GM23338 (cell line): ENCODE measurements around the gene LDLR. TPM values are rescaled to one million over a fixed set of nuclear protein-coding genes. Genes with fewer than 3 reads are reported as not detected.
"Not testable (repeated sequence)": the region's sequence is repeated elsewhere in the genome, so short reads cannot be mapped to it uniquely, and the experiment has no call there.

ENCODE experiments used
- ATAC-seq: fragments of 200-7000 bp; cut with Tn5 transposase; 3 replicates; pipeline ENCODE4 v1.9.1; 2020
- DNase-seq: peaks from one replicate; pipeline ENCODE4 v3.0.0-alpha.2; 2015; ENCODE audit warnings: low spot score
- H2AFZ ChIP-seq: fragments of 200-600 bp; sonication (generic); 2 replicates; pipeline ENCODE4 v1.8.0; 2016; ENCODE audit warnings: antibody characterized with exemption, mild to moderate bottlenecking, moderate library complexity
- H3F3A ChIP-seq: fragments of 200-600 bp; sonication (generic); replicated peaks from 2 replicates; pipeline ENCODE4 v1.8.0; 2017; ENCODE audit warnings: antibody characterized with exemption, mixed run types, low read depth
- H3K27ac ChIP-seq: fragments of 200-600 bp; sonication (generic); 2 replicates; pipeline ENCODE4 v1.6.1; 2016; ENCODE audit warnings: low read depth
- H3K27me3 ChIP-seq: fragments of 200-600 bp; sonication (generic); 2 replicates; pipeline ENCODE4 v1.8.0; 2016; ENCODE audit warnings: mild to moderate bottlenecking, mixed run types, moderate library complexity; ENCODE audit not compliant: insufficient read depth
- H3K36me3 ChIP-seq: fragments of 200-600 bp; sonication (generic); 2 replicates; pipeline ENCODE4 v1.8.0; 2016; ENCODE audit warnings: mild to moderate bottlenecking; ENCODE audit not compliant: insufficient read depth
- H3K4me1 ChIP-seq: fragments of 200-600 bp; sonication (generic); 2 replicates; pipeline ENCODE4 v1.8.0; 2016; ENCODE audit warnings: mild to moderate bottlenecking, moderate library complexity; ENCODE audit not compliant: insufficient read depth
- H3K4me2 ChIP-seq: fragments of 200-600 bp; sonication (generic); 2 replicates; pipeline ENCODE4 v1.7.1; 2017; ENCODE audit warnings: mixed run types
- H3K4me3 ChIP-seq: fragments of 200-600 bp; sonication (generic); 2 replicates; pipeline ENCODE4 v1.6.1; 2016; ENCODE audit warnings: mixed run types
- H3K79me2 ChIP-seq: fragments of 200-600 bp; sonication (generic); replicated peaks from 2 replicates; pipeline ENCODE4 v1.8.0; 2017; ENCODE audit warnings: mild to moderate bottlenecking; ENCODE audit not compliant: insufficient read depth
- H3K9me2 ChIP-seq: fragments of 200-600 bp; sonication (generic); 2 replicates; pipeline ENCODE4 v1.8.0; 2017; ENCODE audit not compliant: insufficient read depth
- H4K20me1 ChIP-seq: fragments of 200-600 bp; sonication (generic); replicated peaks from 2 replicates; pipeline ENCODE4 v1.8.0; 2017; ENCODE audit warnings: mild to moderate bottlenecking; ENCODE audit not compliant: insufficient read depth
- H3K27ac Mint-ChIP-seq: 2 replicates; pipeline ENCODE4 v1.8.0; 2020; ENCODE audit warnings: inconsistent platforms, mild to moderate bottlenecking, moderate library complexity, mixed read lengths
- H3K27me3 Mint-ChIP-seq: 3 replicates; pipeline ENCODE4 v1.8.0; 2022; ENCODE audit warnings: low read depth, mild to moderate bottlenecking, moderate library complexity, mixed read lengths, inconsistent platforms; ENCODE audit not compliant: insufficient read depth, poor library complexity
- H3K36me3 Mint-ChIP-seq: 3 replicates; pipeline ENCODE4 v1.8.0; 2021; ENCODE audit warnings: low read depth, mild to moderate bottlenecking, inconsistent platforms, moderate library complexity, mixed read lengths
- H3K4me1 Mint-ChIP-seq: 3 replicates; pipeline ENCODE4 v1.8.0; 2020; ENCODE audit warnings: mild to moderate bottlenecking, inconsistent platforms, mixed read lengths
- H3K4me3 Mint-ChIP-seq: 3 replicates; pipeline ENCODE4 v1.8.0; 2021; ENCODE audit warnings: moderate library complexity, mild to moderate bottlenecking, inconsistent platforms, mixed read lengths
- H3K9me3 Mint-ChIP-seq: 3 replicates; pipeline ENCODE4 v1.8.0; 2020; ENCODE audit warnings: moderate library complexity, mild to moderate bottlenecking, inconsistent platforms, mixed read lengths
- CREB1 ChIP-seq: fragments of 250-450 bp; sonication (Bioruptor Pico); IDR thresholded peaks from 2 replicates; pipeline ENCODE4 v1.5.0; 2020; ENCODE audit warnings: low read depth, mild to moderate bottlenecking, moderate library complexity
- CTCF ChIP-seq, 2 experiments: fragments of 200-600 bp in 1 of 2; sonication (generic) in 1 of 2; conservative IDR thresholded peaks; 2 replicates each; pipeline versions ENCODE4 v1.5.1 to v1.6.1; 2016 to 2017; ENCODE audit warnings: antibody characterized with exemption in 2 of 2, low read depth in 2 of 2, mild to moderate bottlenecking in 2 of 2, moderate library complexity in 1 of 2
- EZH2phosphoT487 ChIP-seq: fragments of 200-600 bp; sonication (generic); IDR thresholded peaks from one replicate; pipeline ENCODE4 v1.8.1; 2018; ENCODE audit warnings: antibody characterized with exemption; ENCODE audit not compliant: unreplicated experiment
- JUNB ChIP-seq: IDR thresholded peaks from one replicate; pipeline ENCODE4 v1.6.1; 2016; ENCODE audit warnings: antibody characterized with exemption; ENCODE audit not compliant: unreplicated experiment
- POLR2AphosphoS5 ChIP-seq: IDR thresholded peaks from 2 replicates; pipeline ENCODE4 v1.6.1; 2016; ENCODE audit warnings: antibody characterized with exemption, low read depth
- STAT1 ChIP-seq: IDR thresholded peaks from one replicate; pipeline ENCODE4 v1.6.1; 2016; ENCODE audit warnings: antibody characterized with exemption; ENCODE audit not compliant: unreplicated experiment
- polyA plus RNA-seq: library from polyadenylated mRNA; unstranded; fragments of >200 nt; fragmentation: Nextera tagmentation; extraction: Ambion mirVana; gene quantifications from 2 replicates; pipeline ENCODE4 v1.2.1, GENCODE V29; 2016
- total RNA-seq: library from RNA; depleted of rRNA; stranded (reverse); fragments of >200 nt; shearing (Covaris generic); gene quantifications from 2 replicates; pipeline ENCODE4 v1.2.3, GENCODE V29; 2014
- TF ChIP-seq, protein P1 (sequence below): IDR thresholded peaks from 2 replicates; pipeline ENCODE4 v1.6.1; 2016; ENCODE audit warnings: antibody characterized with exemption

The LDLR gene
- total and polyA plus RNA-seq, 2 experiments from 2014 or later: 57.6 to 180 TPM

DNA sequence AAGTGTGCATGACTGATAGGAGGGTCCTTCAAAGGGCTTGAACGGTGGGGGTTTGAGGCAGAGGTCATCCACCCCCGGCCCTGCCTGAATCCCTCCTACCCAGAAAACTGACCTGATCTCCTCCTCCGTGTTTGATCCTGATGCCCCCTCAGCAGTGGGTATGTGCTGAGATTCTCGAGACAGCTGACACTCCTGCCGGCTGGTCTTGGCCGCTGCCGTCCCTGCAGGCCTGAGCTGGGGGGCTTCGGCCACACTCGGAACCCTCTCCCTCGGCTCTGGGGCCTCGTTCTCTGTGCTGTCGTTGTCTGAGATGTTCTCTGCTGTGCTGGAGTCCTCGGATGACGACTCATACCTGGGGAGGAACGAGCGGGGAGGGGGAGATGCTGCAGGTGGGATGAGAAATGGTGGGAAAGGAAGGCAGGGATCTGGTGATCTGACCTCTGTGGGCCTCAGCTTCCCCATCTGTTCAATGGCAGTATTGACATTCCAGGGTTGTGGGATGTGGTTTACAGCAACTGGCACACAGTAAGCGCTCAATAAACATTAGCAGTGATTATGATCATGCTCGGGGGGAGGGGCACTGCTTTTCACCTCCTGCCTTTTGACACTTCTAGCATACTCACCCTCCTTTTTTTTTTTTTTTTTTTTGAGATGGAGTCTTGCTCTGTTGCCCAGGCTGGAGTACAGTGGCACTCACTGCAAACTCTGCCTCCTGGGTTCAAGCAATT, 87.4 kb downstream of the LDLR start (continued):
- TF ChIP-seq, protein P1, sequence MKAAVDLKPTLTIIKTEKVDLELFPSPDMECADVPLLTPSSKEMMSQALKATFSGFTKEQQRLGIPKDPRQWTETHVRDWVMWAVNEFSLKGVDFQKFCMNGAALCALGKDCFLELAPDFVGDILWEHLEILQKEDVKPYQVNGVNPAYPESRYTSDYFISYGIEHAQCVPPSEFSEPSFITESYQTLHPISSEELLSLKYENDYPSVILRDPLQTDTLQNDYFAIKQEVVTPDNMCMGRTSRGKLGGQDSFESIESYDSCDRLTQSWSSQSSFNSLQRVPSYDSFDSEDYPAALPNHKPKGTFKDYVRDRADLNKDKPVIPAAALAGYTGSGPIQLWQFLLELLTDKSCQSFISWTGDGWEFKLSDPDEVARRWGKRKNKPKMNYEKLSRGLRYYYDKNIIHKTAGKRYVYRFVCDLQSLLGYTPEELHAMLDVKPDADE: no peak

DNA sequence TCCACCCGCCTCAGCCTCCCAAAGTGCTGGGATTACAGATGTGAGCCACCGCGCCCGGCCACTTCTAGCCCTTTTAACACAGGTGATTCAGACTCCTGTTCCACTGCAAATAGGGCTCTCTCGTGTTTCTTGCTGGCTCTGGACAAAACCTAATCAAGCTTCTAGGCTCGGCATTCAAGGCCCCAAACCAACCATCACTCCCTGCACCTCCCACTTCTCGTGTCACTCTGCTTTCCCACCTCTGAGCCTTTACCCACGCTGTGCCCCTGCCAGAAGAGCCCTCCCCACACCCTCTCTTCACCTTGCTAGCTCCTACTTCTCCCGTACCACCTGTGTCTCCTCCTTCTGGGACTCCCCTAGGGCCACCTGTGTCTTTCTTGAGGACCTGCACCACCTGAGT, 88.3 kb downstream of the LDLR start:
- Histone ChIP-seq H4K20me1 (no peaks in the 10 kb centered on the region; the same call in none of the 2 replicates), H3K4me3 (no peak overlapping the region), H3F3A (0 out of 2 replicates have a peak, but pooled peaks cover 3% of the 10 kb centered on the region), H3K4me1 (no peaks in the 10 kb centered on the region; the same call in 1 of the 2 replicates), H3K4me2 (no peak overlapping the region), H3K27ac (0 out of 2 replicates have a peak overlapping the region, but pooled peaks have one; percentile 9), H3K9me2 (no peaks in the 10 kb centered on the region), H3K27me3 (no peaks in the 10 kb centered on the region), H3K36me3 (peaks cover 5% of the 10 kb centered on the region; the same call in 1 of the 2 replicates), H2AFZ (no peak overlapping the region), H3K79me2 (no peaks in the 10 kb centered on the region)
- Mint-ChIP-seq H3K27ac (no peak overlapping the region), H3K27me3 (peaks cover 3% of the 10 kb centered on the region), H3K4me1 (no peaks in the 10 kb centered on the region), H3K36me3 (peaks cover 31% of the 10 kb centered on the region), H3K4me3 (no peak overlapping the region), H3K9me3 (no peaks in the 10 kb centered on the region)
- no peak for DNase-seq
- ATAC-seq: no peak
- TF ChIP-seq CTCF (conservative IDR thresholded peaks at IDR 0.05; ENCODE audit: low read depth in 2 of 2) (no peak), CREB1 (CRISPR knock-in tag) (no peak), JUNB (no peak), POLR2AphosphoS5 (no peak), EZH2phosphoT487 (no peak), STAT1 (no peak)

DNA sequence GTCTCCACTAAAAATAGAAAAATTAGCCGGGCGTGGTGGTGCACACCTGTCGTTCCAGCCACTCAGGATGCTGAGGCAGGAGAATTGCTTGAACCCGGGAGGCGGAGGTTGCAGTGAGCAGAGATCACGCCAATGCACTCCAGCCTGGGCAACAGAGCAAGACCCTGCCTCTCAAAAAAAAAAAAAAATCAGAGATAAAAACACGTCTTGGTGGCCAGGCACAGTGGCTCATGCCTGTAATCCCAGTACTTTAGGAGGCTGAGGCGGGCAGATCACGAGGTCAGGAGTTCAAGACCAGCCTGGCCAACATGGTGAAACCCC, 89.8 kb downstream of the LDLR start:
- not testable (repeated sequence) for H3K27ac Mint-ChIP-seq

More for the DNA sequence above, 89.8 kb downstream of the LDLR start:
- not testable (repeated sequence) for H3K4me2 ChIP-seq, H3F3A ChIP-seq, H3K4me3 ChIP-seq, H3K9me2 ChIP-seq, H3K4me1 ChIP-seq, H3K36me3 ChIP-seq, H3K9me3 Mint-ChIP-seq, H4K20me1 ChIP-seq, H3K79me2 ChIP-seq, H3K27me3 ChIP-seq, H3K27ac ChIP-seq, ATAC-seq, H3K27me3 Mint-ChIP-seq, H3K4me1 Mint-ChIP-seq, H2AFZ ChIP-seq, DNase-seq, H3K4me3 Mint-ChIP-seq
- peaks cover 28% of the 10 kb centered on the region for H3K36me3 Mint-ChIP-seq
